Kidney (tissue), 14 donors: ENCODE measurements around the gene BEST1. TPM values are rescaled to one million over a fixed set of nuclear protein-coding genes. Genes with fewer than 3 reads are reported as not detected.

Experiments
- DNase-seq, 5 donors: peaks; one replicate each; pipeline ENCODE4 v3.0.0-alpha.2; 2013 to 2020
- FAIRE-seq: peaks from 2 replicates; lab custom pipeline; 2012; peaks lifted over from hg19 to GRCh38; lab: Jason Lieb, UNC
- H3K27ac ChIP-seq, 2 donors: one replicate each; pipeline ENCODE4 v1.7.0; 2013; ENCODE audit warnings: low read depth in 2 of 2, low read length in 2 of 2, inconsistent platforms in 1 of 2
- H3K27me3 ChIP-seq: one replicate; pipeline ENCODE4 v1.7.1; 2013; ENCODE audit warnings: low read length, inconsistent platforms; ENCODE audit not compliant: control insufficient read depth, insufficient read depth
- H3K36me3 ChIP-seq, 3 donors: one replicate each; pipeline versions ENCODE4 v1.7.0 to v1.7.1; 2013; ENCODE audit warnings: low read length in 3 of 3, control low read depth in 1 of 3, inconsistent platforms in 1 of 3; ENCODE audit not compliant: insufficient read depth in 3 of 3, control insufficient read depth in 2 of 3
- H3K4me1 ChIP-seq, 3 donors: one replicate each; pipeline versions ENCODE4 v1.7.0 to v1.7.1; 2013; ENCODE audit warnings: low read length in 3 of 3, inconsistent platforms in 1 of 3, low read depth in 1 of 3; ENCODE audit not compliant: control insufficient read depth in 2 of 3, insufficient read depth in 2 of 3
- H3K4me3 ChIP-seq, 3 donors: one replicate each; pipeline versions ENCODE4 v1.7.0 to v1.8.1; 2013; ENCODE audit warnings: low read length in 3 of 3, control low read depth in 1 of 3, inconsistent platforms in 1 of 3
- H3K9ac ChIP-seq, 3 donors: one replicate each; pipeline versions ENCODE4 v1.7.0 to v1.7.1; 2013; ENCODE audit warnings: low read length in 3 of 3, control low read depth in 1 of 3, inconsistent platforms in 1 of 3
- H3K9me3 ChIP-seq, 3 donors: one replicate each; pipeline versions ENCODE4 v1.7.0 to v1.7.1; 2013; ENCODE audit warnings: low read length in 3 of 3, control low read depth in 1 of 3, inconsistent platforms in 1 of 3; ENCODE audit not compliant: control insufficient read depth in 2 of 3, insufficient read depth in 1 of 3
- CTCF ChIP-seq: IDR thresholded peaks from 3 replicates; pipeline ENCODE4 v1.5.1; 2012; ENCODE audit warnings: mild to moderate bottlenecking, moderate library complexity, borderline replicate concordance; ENCODE audit not compliant: insufficient read depth; ENCODE audit errors: extremely low read depth
- intact Hi-C: fragments of 100-400 bp; cut with DNase I; formaldehyde crosslinking; loops from one replicate; pipeline ENCODE4 v1.11.1; 2022
- polyA plus RNA-seq: library from polyadenylated mRNA; stranded (reverse); fragments of 350-450 nt; fragmentation: Illumina TruSeq; extraction: RNeasy Lipid Tissue Mini Kit (QIAGEN cat#74804); gene quantifications from one replicate; pipeline ENCODE4 v1.2.3, GENCODE V29; 2014; ENCODE audit warnings: low read depth, low replicate concordance; ENCODE audit not compliant: insufficient read depth
- total RNA-seq: library from RNA; stranded (reverse); fragmentation: NEBNext Ultra II Directional; extraction: Animal tissue kit (Norgen Biotek cat#: 25700); gene quantifications from one replicate; pipeline ENCODE4 v1.2.1, GENCODE V29; 2021
- donor health status: control.
- donor health status: control.
- donor health status: control.
- donor health status: control.
- donor health status: control.
- donor health status: DM: yes; HTN: yes; CAD: no.
- donor health status: Normal renal cell carcinoma (clear cell type).

The BEST1 gene
- total and polyA plus RNA-seq, 2 donors from 2014 or later, result 0.62 to 7.1 TPM

DNA sequence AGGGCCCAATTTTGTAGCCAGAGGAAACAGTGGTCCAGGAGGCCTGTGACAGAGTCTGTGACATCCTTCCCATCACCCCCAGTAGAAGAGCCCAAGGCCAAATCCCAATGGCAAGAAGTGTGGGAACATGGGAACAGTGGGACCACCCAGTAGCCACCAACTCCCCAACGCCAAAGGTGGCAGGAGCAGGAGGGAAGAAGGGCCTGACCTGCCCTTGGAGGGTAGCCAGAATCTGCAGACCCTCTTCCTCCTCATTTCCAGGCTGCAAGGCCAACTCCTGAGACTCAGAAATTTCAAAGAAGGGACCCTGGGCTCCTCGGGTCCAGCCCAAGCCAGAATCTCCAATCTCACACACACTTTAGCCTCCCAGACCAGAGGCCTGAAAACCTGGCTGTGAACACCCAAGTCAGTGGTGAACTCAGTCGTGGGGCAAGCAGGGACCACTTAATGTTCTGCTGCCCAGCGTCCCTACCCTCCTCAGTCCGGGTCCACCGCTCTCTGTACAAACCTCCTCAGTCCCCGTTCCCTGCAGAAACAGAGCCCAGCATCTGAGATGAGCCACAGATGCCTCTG is 38.9 kb upstream of the BEST1 start:
- DNase-seq, result peak in 2 of 5 donors; percentile 26 to 50
- intact Hi-C loops, result no loop called here
- Histone ChIP-seq H3K27me3 (no peaks in the 10 kb centered on the region), H3K36me3 (no peaks in the 10 kb centered on the region), H3K4me1 (peaks cover 0 to 16% (median 11%) of the 10 kb centered on the region in 3 donors), H3K27ac (no peak overlapping the region), H3K4me3 (no peak overlapping the region), H3K9ac (no peak overlapping the region), H3K9me3 (no peaks in the 10 kb centered on the region)
- no peak for TF ChIP-seq CTCF
- no peak for FAIRE-seq

- H3K9ac ChIP-seq, result no peak overlapping the region
- no peaks in the 10 kb centered on the region for H3K36me3 ChIP-seq
- intact Hi-C loops, result no loop called here
- H3K4me1 ChIP-seq, result peaks cover 0 to 17% (median 11%) of the 10 kb centered on the region in 3 donors
- no peak for FAIRE-seq
- no peak overlapping the region for H3K27ac ChIP-seq
- H3K4me3 ChIP-seq, result no peak overlapping the region
- H3K27me3 ChIP-seq, result no peaks in the 10 kb centered on the region
- H3K9me3 ChIP-seq, result no peaks in the 10 kb centered on the region
- DNase-seq, result peak in 2 of 5 donors; percentile 33 to 59
- no peak for TF ChIP-seq CTCF
Observed at GRCh38 chr11:61911701-61912529, 38.2 kb upstream of the BEST1 start.

GRCh38 chr11:61912530-61912898 is 37.6 kb upstream of the BEST1 start:
- DNase-seq, result peak in 1 of 5 donors; percentile 27
- Histone ChIP-seq H3K27me3 (no peaks in the 10 kb centered on the region), H3K4me1 (peaks cover 0 to 17% (median 11%) of the 10 kb centered on the region in 3 donors), H3K4me3 (no peak overlapping the region), H3K9me3 (no peaks in the 10 kb centered on the region), H3K9ac (no peak overlapping the region), H3K27ac (no peak overlapping the region), H3K36me3 (no peaks in the 10 kb centered on the region)
- intact Hi-C loops, result no loop called here
- TF ChIP-seq CTCF, result no peak
- no peak for FAIRE-seq
